Measurements from ENCODE around the gene LAS1L.
"Not testable (repeated sequence)": the region's sequence is repeated elsewhere in the genome, so short reads cannot be mapped to it uniquely, and the experiment has no call there.

Gene LAS1L

DNA sequence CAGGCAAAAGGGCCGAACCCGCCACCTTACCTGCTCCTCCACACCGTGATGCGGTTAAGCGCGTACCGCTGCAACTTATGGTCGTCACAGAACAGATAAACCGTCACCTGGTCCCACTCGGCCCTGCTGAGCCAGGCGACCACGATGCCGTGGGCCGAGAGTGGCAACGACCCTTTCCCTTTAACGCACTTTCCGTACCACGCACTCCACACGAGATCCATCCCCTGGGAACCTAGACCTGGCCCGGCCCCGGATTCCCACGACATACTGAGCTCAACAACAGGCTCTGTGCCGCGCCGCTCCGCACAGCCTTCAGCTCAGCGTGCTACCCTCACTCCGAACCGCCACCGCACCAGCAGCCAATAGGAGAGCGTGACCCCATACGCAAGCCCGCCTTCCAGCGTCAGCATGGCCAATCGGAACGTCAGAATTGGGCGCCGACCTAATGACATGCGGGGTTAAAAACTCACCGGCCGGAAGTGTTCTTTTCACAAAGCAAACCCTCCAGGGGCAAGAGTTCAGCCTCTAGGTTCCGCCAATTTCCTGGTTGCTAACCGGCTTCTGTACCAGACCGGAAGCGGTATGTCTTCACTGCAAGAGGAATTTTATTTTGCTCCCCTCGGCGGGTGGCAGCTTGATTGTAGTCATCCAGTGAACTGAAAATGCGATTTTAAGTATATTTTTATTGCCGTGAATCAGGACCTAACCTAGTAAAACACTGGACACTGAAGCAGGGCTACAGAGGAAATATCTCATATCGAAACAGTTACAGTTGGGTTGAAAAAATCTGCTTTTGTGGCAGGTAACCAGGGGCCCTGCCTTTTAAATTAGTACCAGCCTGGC is at the start of gene LAS1L:
LAS1L (minus strand) TSS at position 338 of the 843 bp plus-strand sequence; CDS start at position 266, 72 bp downstream.
- DNase-seq (ENCODE audit: low read depth), result peak; percentile 85

DNA sequence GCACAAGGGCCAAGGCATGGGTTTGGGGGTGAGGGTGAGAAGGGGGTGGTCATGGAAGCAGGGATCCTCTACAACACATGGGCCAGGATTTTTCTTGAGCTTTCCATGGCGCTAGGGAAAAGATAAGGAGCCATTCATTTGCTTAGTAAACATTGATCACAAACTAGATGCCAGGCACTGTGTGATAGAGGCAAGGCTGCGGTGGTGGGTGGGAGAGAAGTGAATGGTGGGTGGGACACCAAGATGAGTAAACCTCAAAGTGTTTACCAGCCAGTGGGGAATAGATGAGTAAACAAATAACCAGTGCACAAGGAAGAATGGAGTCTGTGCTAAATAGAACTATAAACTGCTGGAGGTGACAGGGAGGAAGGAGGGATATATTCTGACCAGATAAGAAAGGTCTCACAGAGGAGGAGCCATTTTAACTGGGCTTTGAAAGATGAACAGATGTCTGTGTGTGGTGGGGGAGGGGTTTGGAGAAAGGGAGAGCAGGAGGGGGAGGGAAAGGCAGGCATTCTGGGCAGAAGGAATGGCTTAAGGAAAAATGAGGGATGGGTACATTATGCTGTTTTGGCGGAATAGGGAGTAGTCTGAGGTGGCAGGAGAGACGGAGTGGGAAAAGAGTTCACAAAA is 48.0 kb upstream of the LAS1L start:
- DNase-seq (ENCODE audit: low read depth), result no peak

DNA sequence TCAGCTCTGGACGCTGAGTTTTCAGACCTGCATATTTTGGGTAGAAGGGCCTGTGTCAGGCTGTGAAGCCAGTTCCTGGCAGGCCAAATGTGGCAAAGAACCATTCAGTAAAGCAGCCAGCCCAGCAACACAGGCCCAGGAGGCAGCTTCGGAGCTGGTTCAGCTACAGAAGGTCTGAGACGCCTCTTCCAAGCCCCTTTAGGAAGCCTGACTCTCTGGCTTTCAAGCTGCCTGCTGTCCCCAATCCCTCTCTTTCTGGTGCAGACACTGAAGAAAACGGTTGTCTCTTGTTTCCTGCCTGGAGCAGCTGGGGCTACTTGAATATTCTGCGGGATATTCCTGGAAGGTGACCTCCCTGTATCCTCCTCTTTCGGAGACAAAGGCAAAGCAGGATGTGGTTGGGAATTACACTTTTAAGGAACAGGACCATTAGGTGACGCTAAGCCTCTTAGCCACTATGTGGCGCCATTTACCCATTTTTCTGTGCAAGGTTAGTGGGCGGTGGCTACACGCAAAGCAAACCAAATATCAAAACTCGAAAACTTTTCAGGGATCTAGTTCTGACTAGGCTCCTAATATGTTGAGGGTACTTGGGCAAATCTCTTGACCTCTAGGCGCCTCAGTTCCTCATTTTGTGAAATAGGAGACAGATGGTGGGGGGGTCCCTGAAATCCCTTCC is 47.2 kb upstream of the LAS1L start:
- no peak for DNase-seq (ENCODE audit: low read depth)

DNA sequence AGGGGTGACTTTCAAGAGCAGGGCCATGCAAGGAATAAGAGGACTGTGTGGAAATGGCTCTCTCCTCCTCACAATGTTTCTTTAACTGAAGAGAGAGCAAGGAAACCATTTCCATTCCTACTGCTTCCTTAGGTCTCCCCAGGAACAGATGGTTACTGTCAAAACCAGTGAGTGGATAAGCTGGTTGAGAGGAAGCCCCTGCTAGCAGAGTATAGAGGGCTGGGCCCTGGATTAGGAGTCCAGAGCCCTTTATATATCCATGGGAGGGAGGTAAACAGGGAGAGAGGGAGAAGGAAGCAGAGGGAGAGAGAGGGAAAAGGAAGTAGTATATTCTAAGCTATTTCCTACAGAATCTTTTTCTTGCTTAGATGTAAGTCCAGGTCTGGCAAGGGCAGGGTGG is 43.8 kb upstream of the LAS1L start:
- no peak for DNase-seq (ENCODE audit: low read depth)

- DNase-seq (ENCODE audit: low read depth), result no peak
These were observed 41.6 kb upstream of the LAS1L start for GRCh38 chrX:65576160-65576559.

DNA sequence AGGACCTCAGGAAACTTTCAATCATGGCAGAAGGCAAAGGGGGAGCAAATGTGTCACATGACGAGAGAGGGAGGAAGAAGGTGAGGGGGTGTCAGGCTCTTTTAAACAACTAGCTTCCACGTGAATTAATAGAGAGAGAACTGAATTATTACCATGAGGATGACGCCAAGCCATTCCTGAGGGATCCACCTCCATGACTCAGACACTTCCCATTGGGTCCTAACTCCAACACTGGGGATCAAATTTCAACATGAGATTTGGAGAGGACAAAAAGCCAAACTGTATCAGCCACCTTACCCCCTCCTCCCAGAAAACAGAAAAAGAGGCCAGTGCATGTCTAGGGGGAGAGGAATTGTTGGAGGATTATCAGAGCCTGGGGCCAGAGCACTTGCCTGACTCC is 40.4 kb upstream of the LAS1L start:
- no peak for DNase-seq (ENCODE audit: low read depth)

DNA sequence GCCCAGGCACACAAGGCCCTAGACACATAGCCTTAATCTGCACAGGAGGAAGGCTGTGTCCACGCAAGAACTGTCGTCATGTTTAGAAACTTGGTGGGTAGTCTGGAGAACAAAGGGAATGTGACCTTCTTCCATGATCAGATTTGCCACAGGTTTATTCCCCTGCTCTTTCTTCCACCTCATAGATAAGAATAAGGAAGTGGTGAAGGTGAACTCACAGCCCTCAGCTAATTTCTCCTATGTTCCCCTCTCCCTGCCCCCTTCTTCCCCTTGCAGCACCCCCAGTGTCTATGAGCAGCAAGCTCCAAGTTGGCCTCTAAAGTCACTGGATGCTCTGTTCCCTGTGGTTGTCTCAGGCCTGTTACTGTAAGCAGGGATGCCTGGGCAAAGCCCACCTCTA is 39.8 kb upstream of the LAS1L start:
- DNase-seq (ENCODE audit: low read depth), result no peak

GRCh38 chrX:65572971-65573370 is 38.4 kb upstream of the LAS1L start:
- no peak for DNase-seq (ENCODE audit: low read depth)

DNA sequence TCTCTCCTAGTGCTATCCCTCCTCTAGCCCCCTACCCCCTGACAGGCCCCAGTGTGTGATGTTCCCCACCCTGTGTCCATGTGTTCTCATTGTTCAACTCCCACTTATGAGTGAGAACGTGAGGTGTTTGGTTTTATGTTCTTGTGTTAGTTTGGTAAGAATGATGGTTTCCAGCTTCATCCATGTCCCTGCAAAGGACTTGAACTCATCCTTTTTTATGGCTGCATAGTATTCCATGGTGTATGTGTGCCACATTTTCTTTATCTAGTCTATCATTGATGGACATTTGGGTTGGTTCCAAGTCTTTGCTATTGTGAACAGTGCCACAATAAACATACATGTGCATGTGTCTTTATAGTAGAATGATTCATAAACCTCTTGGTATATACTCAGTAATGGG is 28.3 kb upstream of the LAS1L start:
- not testable (repeated sequence) for DNase-seq (ENCODE audit: low read depth)

DNA sequence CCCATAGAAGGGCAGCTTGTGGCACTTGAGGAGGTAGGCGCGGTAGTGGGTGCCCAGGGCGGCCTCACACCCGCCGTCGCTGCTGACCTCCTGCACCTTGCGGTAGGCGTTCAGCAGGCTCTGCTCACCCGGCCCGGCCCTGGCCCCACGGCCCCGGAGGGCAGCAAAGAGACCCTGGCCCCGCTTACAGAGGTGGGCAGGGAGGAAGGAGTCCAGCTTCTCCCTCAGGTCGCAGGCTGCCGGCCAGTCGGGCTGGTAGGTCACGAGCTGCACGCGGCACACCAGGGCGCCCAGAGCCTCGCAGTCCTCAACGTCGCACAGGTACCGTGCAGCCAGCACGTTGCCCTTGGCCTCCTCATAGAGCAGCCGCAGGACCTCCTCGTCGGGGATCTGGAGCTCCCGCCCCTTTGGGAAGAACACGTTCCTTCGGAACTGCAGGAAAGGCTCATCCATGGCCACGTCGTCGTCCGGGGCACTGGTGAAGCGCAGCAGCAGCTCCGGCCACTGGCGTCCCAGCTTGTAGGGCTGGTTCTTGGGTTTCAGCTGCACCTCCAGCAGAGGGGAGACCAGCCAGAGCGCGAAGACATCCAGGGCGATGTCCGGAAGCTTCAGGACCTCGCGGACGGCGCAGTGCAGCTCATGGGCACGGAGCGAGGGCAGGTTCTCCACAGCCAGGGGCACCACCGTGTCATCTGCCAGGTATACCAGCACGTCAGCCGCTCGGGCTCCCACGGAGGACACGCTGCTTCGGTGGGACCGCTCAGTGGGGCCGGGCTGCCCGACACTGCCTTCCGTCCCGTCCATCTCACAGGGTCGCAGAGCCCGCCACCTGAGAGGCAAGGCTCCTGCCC is 17.1 kb upstream of the LAS1L start:
- DNase-seq (ENCODE audit: low read depth), result no peak

DNA sequence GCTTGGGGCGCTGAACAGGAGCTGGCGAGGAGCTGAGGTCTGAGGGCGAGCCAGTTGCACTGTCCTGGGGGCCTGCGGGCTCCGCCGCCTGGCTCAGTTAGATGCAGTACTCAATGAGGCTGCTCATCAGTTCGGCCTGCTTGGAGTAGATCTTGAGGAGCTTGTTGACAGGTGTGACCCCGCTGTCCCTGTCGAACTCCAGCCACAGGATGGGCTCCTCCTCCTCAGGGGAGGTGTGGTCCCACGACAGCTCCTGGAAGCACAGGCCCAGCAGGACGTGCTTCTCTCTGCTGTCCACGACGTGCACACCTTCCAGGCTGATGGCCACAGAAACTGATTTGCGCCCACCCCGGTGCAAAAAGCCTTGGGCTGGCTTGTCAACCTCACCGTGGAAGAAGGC is 16.5 kb upstream of the LAS1L start:
- DNase-seq (ENCODE audit: low read depth), result no peak

- DNase-seq (ENCODE audit: low read depth), result no peak
These were observed 10.9 kb upstream of the LAS1L start for GRCh38 chrX:65545456-65545855.

DNA sequence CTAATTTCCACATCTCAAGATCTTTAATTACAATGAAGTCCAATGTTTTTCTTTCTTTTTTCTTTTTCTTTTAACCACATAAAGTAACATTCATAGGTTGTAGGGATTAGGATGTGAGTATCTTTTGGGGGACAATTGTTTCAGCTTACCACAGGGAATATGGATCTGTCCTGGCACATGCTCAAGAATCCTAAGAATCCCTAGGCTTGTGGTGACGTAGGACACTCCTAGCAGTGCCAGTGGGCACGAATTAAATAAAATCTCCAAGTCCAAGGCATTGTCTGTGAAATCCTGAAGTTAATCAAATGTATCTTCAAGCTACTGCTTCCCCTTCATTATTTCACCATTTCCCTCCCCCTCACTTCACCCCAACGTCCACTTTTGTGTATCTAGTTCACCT is 2.6 kb upstream of the LAS1L start:
- DNase-seq (ENCODE audit: low read depth), result no peak

DNA sequence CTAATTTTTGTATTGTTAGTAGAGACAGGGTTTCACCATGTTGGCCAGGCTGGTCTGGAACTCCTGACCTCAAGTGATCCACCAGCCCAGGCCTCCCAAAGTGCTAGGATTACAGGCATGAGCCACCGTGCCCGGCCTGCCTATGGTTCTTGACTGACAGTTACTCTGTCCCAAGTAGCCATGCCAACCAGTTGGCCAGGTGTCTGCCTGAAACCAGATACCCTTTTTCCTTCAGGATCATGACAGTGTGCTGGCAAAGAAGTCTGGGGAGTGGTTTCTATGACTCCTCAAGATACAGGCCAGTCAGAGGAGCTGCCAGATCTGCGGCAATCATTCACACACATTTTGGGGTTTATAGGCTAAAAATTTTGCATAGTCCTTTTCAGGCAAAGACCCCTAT is 1.7 kb upstream of the LAS1L start:
- DNase-seq (ENCODE audit: low read depth), result no peak

DNA sequence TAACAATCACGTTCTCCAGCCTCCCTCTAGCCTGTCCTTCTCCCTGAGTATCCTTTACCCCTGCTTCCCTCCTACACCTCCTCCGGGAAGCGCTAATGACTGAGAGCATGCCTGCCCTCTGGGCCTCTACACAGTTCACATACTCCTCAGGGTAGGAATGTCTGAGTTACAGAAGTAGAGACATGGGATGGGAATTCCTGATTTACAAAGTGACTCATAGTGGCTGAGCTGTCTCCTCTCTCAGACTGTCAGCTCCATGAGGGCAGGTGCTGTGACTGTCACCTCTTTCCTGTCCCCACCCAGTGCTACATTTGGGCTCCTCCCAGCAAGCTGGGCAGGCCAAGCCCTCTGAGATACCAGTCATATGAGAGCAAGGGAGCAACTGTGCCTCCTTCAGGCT is 2.6 kb downstream of the LAS1L start:
- DNase-seq (ENCODE audit: low read depth), result no peak

GRCh38 chrX:65528705-65529340 is 5.8 kb downstream of the LAS1L start:
- DNase-seq (ENCODE audit: low read depth), result no peak

DNA sequence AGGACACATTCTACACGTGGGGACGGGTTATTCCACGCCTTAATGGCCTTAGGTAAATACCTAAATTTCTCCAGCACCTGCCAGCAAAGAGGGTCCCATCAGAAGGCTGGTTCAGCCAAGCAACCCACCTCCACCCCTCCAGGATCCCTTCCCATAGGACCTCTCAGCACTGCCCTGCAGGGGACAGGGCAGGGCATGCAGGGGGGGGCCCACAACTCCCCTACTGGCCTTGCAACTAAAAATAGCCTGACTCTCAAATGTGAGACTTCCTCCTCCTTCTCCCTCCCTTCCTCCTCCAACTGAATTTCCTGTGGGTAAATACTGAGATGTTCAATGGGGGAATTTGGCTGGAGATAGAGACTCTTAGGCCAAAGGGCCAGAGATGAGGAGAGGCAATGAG is 6.3 kb downstream of the LAS1L start:
- no peak for DNase-seq (ENCODE audit: low read depth)

DNA sequence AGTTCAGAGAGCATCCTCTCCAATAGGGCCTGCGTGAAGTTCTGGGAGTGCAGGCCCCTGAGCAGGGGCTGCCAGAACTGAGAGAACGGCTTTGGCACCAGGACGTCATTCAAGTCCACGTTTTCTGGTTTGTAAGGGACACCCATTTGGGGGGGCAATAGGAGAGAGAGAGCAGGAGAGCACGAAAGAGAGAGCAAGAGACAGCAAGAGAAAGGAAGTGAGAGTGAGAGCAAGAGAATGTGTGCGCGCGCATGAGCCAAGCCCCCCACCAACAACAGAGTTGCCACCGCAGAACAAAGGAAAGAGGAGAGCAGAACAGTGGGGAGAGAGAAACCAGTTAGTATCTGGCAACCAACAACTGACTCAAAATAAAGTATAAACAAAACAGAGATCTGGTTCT is 10.4 kb downstream of the LAS1L start:
- DNase-seq (ENCODE audit: low read depth), result no peak

- DNase-seq (ENCODE audit: low read depth), result no peak
These were observed 11.7 kb downstream of the LAS1L start for GRCh38 chrX:65522739-65523372.

DNA sequence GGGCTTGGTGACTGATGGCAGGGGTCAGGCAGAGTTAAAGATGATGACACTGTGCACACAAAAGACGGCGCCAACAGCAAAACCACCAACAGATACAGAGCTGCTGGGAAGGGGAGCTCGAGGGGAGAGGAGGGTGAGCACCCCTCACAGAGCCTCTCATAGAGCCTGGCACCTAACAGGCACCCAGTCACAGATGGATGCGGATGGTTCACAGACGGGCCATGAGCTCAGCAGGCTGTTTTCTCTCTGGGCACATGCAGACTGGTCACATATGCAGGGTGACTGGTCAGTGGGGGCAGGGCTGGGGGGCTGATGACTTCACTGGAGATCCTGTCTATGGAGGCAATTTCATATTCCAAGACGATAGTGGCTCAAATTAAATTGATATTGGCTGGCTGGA is 15.1 kb downstream of the LAS1L start:
- DNase-seq (ENCODE audit: low read depth), result not testable (repeated sequence)

- not testable (repeated sequence) for DNase-seq (ENCODE audit: low read depth)
These were observed 15.6 kb downstream of the LAS1L start for GRCh38 chrX:65518980-65519379.

Data from CMK (cell line).